HFFc6 (cell line): Measurements from ENCODE around the gene RBM28. TPM values are rescaled to one million over a fixed set of nuclear protein-coding genes. Genes with fewer than 3 reads are reported as not detected.
A peak's percentile ranks its signal among the peaks of the same experiment; 100 is the strongest.

Experiments
- DNase-seq: peaks from one replicate; pipeline ENCODE4 v3.0.0-alpha.2; 2018
- H3K27ac Mint-ChIP-seq: 2 replicates; pipeline ENCODE4 v1.8.0; 2020; ENCODE audit warnings: mild to moderate bottlenecking, mixed read lengths
- H3K27me3 Mint-ChIP-seq: 2 replicates; pipeline ENCODE4 v1.8.0; 2021; ENCODE audit warnings: mild to moderate bottlenecking, moderate library complexity, mixed read lengths; ENCODE audit not compliant: insufficient read depth
- H3K36me3 Mint-ChIP-seq: 2 replicates; pipeline ENCODE4 v1.8.0; 2021; ENCODE audit warnings: low read depth, mixed read lengths
- H3K4me1 Mint-ChIP-seq: 2 replicates; pipeline ENCODE4 v1.8.0; 2020; ENCODE audit warnings: low read depth, mixed read lengths
- H3K4me3 Mint-ChIP-seq: 2 replicates; pipeline ENCODE4 v1.8.0; 2020; ENCODE audit warnings: mild to moderate bottlenecking, moderate library complexity, mixed read lengths
- H3K9me3 Mint-ChIP-seq: 2 replicates; pipeline ENCODE4 v1.8.0; 2020; ENCODE audit warnings: mild to moderate bottlenecking, mixed read lengths
- total RNA-seq, 6 experiments: library from RNA; stranded (reverse); fragmentation: NEBNext Ultra II Directional; extraction: Animal tissue kit (Norgen Biotek cat#: 25700); gene quantifications; 2 replicates in 1 of 6; 3 replicates in 5 of 6; pipeline ENCODE4 v1.2.3, GENCODE V29; 2021
- TF ChIP-seq, protein P1 (sequence below): fragments of 200-600 bp; sonication (generic); IDR thresholded peaks from 2 replicates; pipeline ENCODE4 v1.5.0; 2021; ENCODE audit warnings: antibody characterized with exemption, mild to moderate bottlenecking

Gene RBM28
- total RNA-seq, 6 experiments from 2014 or later = 36.1 to 44.4 (median 37.8) TPM

DNA sequence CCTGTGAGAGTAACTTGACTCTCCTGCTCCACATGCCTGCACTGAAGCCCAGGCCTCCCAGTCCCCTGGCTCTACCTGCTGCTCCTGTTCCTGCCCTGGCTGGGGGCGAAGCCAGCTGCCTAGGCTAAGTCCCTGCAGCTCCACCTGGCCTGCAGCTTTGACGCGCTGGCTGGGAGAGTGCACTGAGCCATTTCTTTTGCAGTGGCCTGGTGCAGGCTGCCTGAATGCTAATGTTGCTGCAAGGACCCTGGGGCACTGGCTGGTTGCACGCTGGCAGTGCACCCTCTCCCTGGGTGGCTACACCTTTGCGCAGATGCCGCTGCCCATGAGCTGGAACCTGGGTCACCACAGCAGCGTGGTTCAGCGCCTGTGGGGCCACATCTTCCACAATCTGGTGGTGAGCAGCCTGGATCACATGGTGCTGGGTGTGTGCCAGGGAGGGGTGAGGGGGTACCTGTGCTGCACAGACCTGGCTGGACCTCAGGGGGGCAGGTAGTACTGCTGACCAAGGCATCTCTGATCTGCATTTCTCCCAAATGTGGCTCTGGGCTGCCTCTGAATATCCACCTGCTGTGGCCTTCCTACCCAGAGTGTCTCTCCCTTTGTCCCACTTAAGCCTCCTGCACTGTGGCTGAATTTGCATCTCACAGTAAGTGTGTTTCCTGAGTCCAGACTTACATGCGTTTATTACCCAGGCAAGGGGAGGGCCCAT is 46.1 kb upstream of the RBM28 start:
- H3K4me3 Mint-ChIP-seq = no peak overlapping the region
- no peaks in the 10 kb centered on the region for H3K36me3 Mint-ChIP-seq
- TF ChIP-seq, protein P1, sequence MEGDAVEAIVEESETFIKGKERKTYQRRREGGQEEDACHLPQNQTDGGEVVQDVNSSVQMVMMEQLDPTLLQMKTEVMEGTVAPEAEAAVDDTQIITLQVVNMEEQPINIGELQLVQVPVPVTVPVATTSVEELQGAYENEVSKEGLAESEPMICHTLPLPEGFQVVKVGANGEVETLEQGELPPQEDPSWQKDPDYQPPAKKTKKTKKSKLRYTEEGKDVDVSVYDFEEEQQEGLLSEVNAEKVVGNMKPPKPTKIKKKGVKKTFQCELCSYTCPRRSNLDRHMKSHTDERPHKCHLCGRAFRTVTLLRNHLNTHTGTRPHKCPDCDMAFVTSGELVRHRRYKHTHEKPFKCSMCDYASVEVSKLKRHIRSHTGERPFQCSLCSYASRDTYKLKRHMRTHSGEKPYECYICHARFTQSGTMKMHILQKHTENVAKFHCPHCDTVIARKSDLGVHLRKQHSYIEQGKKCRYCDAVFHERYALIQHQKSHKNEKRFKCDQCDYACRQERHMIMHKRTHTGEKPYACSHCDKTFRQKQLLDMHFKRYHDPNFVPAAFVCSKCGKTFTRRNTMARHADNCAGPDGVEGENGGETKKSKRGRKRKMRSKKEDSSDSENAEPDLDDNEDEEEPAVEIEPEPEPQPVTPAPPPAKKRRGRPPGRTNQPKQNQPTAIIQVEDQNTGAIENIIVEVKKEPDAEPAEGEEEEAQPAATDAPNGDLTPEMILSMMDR = no peak
- no peak overlapping the region for H3K27ac Mint-ChIP-seq
- no peaks in the 10 kb centered on the region for H3K9me3 Mint-ChIP-seq
- H3K27me3 Mint-ChIP-seq = peaks cover 7% of the 10 kb centered on the region
- peaks cover 5% of the 10 kb centered on the region for H3K4me1 Mint-ChIP-seq
- no peak for DNase-seq

DNA sequence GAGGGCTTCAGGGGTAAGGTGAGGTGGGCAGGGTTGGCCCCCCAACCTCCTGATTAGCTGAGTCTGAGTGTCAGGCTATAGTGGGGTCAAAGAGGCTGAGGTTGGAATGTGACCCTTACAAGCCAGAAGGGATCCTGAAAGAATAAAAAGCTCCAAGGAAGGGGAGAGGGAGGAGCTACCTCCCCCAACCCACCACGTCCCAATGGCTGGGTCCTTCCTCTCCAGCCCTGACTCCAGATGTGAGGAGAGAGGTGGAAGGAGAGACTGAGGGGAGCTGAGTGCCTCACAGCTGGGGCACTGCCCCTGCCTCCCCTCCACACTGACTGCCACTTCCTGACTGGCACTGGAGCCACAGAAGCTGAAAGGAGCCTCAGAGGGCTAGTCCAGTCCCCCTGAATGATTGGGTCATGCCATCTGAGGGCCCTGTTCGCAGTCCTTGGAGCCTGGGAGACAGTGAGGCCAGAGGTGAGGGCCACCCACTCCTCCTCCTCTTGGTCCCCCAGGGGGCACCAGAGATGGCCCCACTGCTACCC is 45.4 kb upstream of the RBM28 start:
- TF ChIP-seq, protein P1 = no peak
- Mint-ChIP-seq H3K27me3 (peaks cover 7% of the 10 kb centered on the region), H3K27ac (no peak overlapping the region), H3K36me3 (no peaks in the 10 kb centered on the region), H3K9me3 (no peaks in the 10 kb centered on the region), H3K4me3 (no peak overlapping the region), H3K4me1 (peaks cover 5% of the 10 kb centered on the region)
- DNase-seq = no peak

DNA sequence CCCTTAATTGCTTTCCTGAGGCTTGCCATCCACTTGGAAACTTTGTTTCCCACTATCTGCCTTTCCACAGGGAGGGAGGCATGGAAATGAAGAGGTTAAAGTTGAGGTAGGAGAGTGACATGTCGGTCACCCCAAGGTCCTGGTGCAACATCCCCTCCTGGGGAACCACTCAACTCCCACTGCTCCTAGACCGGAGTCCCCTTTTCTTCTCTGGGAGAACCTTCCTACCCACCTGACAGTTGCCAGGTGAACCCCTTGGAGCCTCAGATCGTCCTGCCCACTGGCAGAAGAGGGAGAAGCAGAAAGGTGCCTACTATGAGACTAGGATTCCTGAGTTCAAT is 44.4 kb upstream of the RBM28 start:
- Mint-ChIP-seq H3K9me3 (no peaks in the 10 kb centered on the region), H3K36me3 (no peaks in the 10 kb centered on the region), H3K4me1 (peaks cover 5% of the 10 kb centered on the region), H3K27ac (no peak overlapping the region), H3K27me3 (peaks cover 7% of the 10 kb centered on the region), H3K4me3 (no peak overlapping the region)
- no peak for DNase-seq
- TF ChIP-seq, protein P1 = no peak

GRCh38 chr7:128387216-128388144 is 43.8 kb upstream of the RBM28 start:
- H3K4me1 Mint-ChIP-seq = peaks cover 5% of the 10 kb centered on the region
- no peaks in the 10 kb centered on the region for H3K36me3 Mint-ChIP-seq
- peaks cover 10% of the 10 kb centered on the region for H3K27me3 Mint-ChIP-seq
- H3K4me3 Mint-ChIP-seq = no peak overlapping the region
- H3K9me3 Mint-ChIP-seq = no peaks in the 10 kb centered on the region
- DNase-seq = peak; percentile 51
- TF ChIP-seq, protein P1 = peak; percentile 93
- H3K27ac Mint-ChIP-seq = no peak overlapping the region

GRCh38 chr7:128385988-128386925 is 42.5 kb upstream of the RBM28 start:
- TF ChIP-seq, protein P1 = no peak
- DNase-seq = no peak
- Mint-ChIP-seq H3K4me1 (peaks cover 5% of the 10 kb centered on the region), H3K27me3 (peaks cover 12% of the 10 kb centered on the region), H3K36me3 (no peaks in the 10 kb centered on the region), H3K9me3 (no peaks in the 10 kb centered on the region), H3K4me3 (no peak overlapping the region), H3K27ac (no peak overlapping the region)
